ENCODE data around the gene MED19.

MED19 gene

GRCh38 chr11:57704932-57705331 lies 7.1 kb downstream of the MED19 start:
- no peak overlapping the region for H4K91ac ChIP-seq (ENCODE audit: low read depth, low read length)
- no peak overlapping the region for H3K27ac ChIP-seq (ENCODE audit: low read depth, low read length)
- DNase-seq: no peak
- no peak overlapping the region for H3K18ac ChIP-seq (ENCODE audit: low read length)
- no peaks in the 10 kb centered on the region for H3K27me3 ChIP-seq (ENCODE audit: insufficient read depth, low read length)
- no peak overlapping the region for H2AK5ac ChIP-seq (ENCODE audit: low read length)
- no peak overlapping the region for H3K4me3 ChIP-seq (ENCODE audit: low read depth, low read length)
- H3K4me2 ChIP-seq (ENCODE audit: low read length): no peak overlapping the region
- H3K4ac ChIP-seq (ENCODE audit: low read depth, low read length): no peak overlapping the region
- H2AFZ ChIP-seq (ENCODE audit: insufficient read depth, low read length, poor library complexity): no peak overlapping the region
- peaks cover 23 to 32% of the 10 kb centered on the region in 2 experiments for H3K36me3 ChIP-seq (ENCODE audit: control insufficient read depth in 1 of 2, insufficient read depth in 2 of 2, low read length in 2 of 2)
- no peak overlapping the region for H4K8ac ChIP-seq (ENCODE audit: low read depth, low read length)
- no peaks in the 10 kb centered on the region for H3K4me1 ChIP-seq (ENCODE audit: control insufficient read depth in 1 of 2, insufficient read depth in 2 of 2, low read length in 2 of 2)
- H2BK120ac ChIP-seq (ENCODE audit: insufficient read depth, low read length, poor library complexity): no peak overlapping the region
- H3K79me1 ChIP-seq (ENCODE audit: low read length): no peaks in the 10 kb centered on the region
- H2BK12ac ChIP-seq (ENCODE audit: low read length): no peak overlapping the region
- H3K14ac ChIP-seq (ENCODE audit: low read length): no peak overlapping the region
- no peak overlapping the region for H3K9ac ChIP-seq (ENCODE audit: low read length)
- no peak overlapping the region for H3K23ac ChIP-seq (ENCODE audit: low read length)
- H4K12ac ChIP-seq (ENCODE audit: low read depth, low read length): no peak overlapping the region
- no peak overlapping the region for H2BK5ac ChIP-seq (ENCODE audit: low read depth, low read length, poor library complexity)
- WGBS (ENCODE audit: extremely low coverage, insufficient coverage, insufficient read length): no CpG with 5 or more reads among the region's 6 CpGs
- no peaks in the 10 kb centered on the region for H3K79me2 ChIP-seq (ENCODE audit: control insufficient read depth, insufficient read depth, low read length, poor library complexity)
- no peaks in the 10 kb centered on the region for H3K9me3 ChIP-seq (ENCODE audit: insufficient read depth, low read depth, low read length)

GRCh38 chr11:57703341-57703740 lies 8.7 kb downstream of the MED19 start:
- Histone ChIP-seq H3K9me3 (ENCODE audit: insufficient read depth, low read depth, low read length) (no peaks in the 10 kb centered on the region), H2AK5ac (ENCODE audit: low read length) (no peak overlapping the region), H3K18ac (ENCODE audit: low read length) (no peak overlapping the region), H4K12ac (ENCODE audit: low read depth, low read length) (no peak overlapping the region), H3K4ac (ENCODE audit: low read depth, low read length) (no peak overlapping the region), H2BK12ac (ENCODE audit: low read length) (no peak overlapping the region), H2AFZ (ENCODE audit: insufficient read depth, low read length, poor library complexity) (no peak overlapping the region), H2BK120ac (ENCODE audit: insufficient read depth, low read length, poor library complexity) (no peak overlapping the region), H3K4me2 (ENCODE audit: low read length) (no peak overlapping the region), H4K8ac (ENCODE audit: low read depth, low read length) (no peak overlapping the region), H3K14ac (ENCODE audit: low read length) (no peak overlapping the region), H3K36me3 (ENCODE audit: control insufficient read depth in 1 of 2, insufficient read depth in 2 of 2, low read length in 2 of 2) (peaks cover 33 to 46% of the 10 kb centered on the region in 2 experiments), H3K27ac (ENCODE audit: low read depth, low read length) (no peak overlapping the region), H3K9ac (ENCODE audit: low read length) (no peak overlapping the region), H2BK5ac (ENCODE audit: low read depth, low read length, poor library complexity) (no peak overlapping the region), H3K27me3 (ENCODE audit: insufficient read depth, low read length) (no peaks in the 10 kb centered on the region), H4K91ac (ENCODE audit: low read depth, low read length) (no peak overlapping the region), H3K4me1 (ENCODE audit: control insufficient read depth in 1 of 2, insufficient read depth in 2 of 2, low read length in 2 of 2) (no peaks in the 10 kb centered on the region), H3K79me2 (ENCODE audit: control insufficient read depth, insufficient read depth, low read length, poor library complexity) (no peaks in the 10 kb centered on the region), H3K4me3 (ENCODE audit: low read depth, low read length) (no peak overlapping the region), H3K23ac (ENCODE audit: low read length) (no peak overlapping the region), H3K79me1 (ENCODE audit: low read length) (no peaks in the 10 kb centered on the region)
- WGBS (ENCODE audit: extremely low coverage, insufficient coverage, insufficient read length): no CpG with 5 or more reads among the region's 4 CpGs
- no peak for DNase-seq

- no peak overlapping the region for H3K18ac ChIP-seq (ENCODE audit: low read length)
- H3K4me2 ChIP-seq (ENCODE audit: low read length): no peak overlapping the region
- H2BK5ac ChIP-seq (ENCODE audit: low read depth, low read length, poor library complexity): no peak overlapping the region
- no peak overlapping the region for H3K4me3 ChIP-seq (ENCODE audit: low read depth, low read length)
- H2AFZ ChIP-seq (ENCODE audit: insufficient read depth, low read length, poor library complexity): no peak overlapping the region
- no peak overlapping the region for H3K14ac ChIP-seq (ENCODE audit: low read length)
- H4K8ac ChIP-seq (ENCODE audit: low read depth, low read length): no peak overlapping the region
- H3K4me1 ChIP-seq (ENCODE audit: control insufficient read depth in 1 of 2, insufficient read depth in 2 of 2, low read length in 2 of 2): no peaks in the 10 kb centered on the region
- no peak overlapping the region for H3K27ac ChIP-seq (ENCODE audit: low read depth, low read length)
- H4K91ac ChIP-seq (ENCODE audit: low read depth, low read length): no peak overlapping the region
- no CpG with 5 or more reads among the region's 3 CpGs for WGBS (ENCODE audit: extremely low coverage, insufficient coverage, insufficient read length)
- no peaks in the 10 kb centered on the region for H3K27me3 ChIP-seq (ENCODE audit: insufficient read depth, low read length)
- H3K36me3 ChIP-seq (ENCODE audit: control insufficient read depth in 1 of 2, insufficient read depth in 2 of 2, low read length in 2 of 2): peaks cover 46 to 68% of the 10 kb centered on the region in 2 experiments
- no peak overlapping the region for H4K12ac ChIP-seq (ENCODE audit: low read depth, low read length)
- H2BK120ac ChIP-seq (ENCODE audit: insufficient read depth, low read length, poor library complexity): no peak overlapping the region
- H3K79me1 ChIP-seq (ENCODE audit: low read length): no peaks in the 10 kb centered on the region
- H2BK12ac ChIP-seq (ENCODE audit: low read length): no peak overlapping the region
- H3K23ac ChIP-seq (ENCODE audit: low read length): no peak overlapping the region
- no peak for DNase-seq
- H3K9ac ChIP-seq (ENCODE audit: low read length): no peak overlapping the region
- no peaks in the 10 kb centered on the region for H3K79me2 ChIP-seq (ENCODE audit: control insufficient read depth, insufficient read depth, low read length, poor library complexity)
- H3K4ac ChIP-seq (ENCODE audit: low read depth, low read length): no peak overlapping the region
- no peak overlapping the region for H2AK5ac ChIP-seq (ENCODE audit: low read length)
- no peaks in the 10 kb centered on the region for H3K9me3 ChIP-seq (ENCODE audit: insufficient read depth, low read depth, low read length)
Measured at GRCh38 chr11:57700425-57700824, 11.6 kb downstream of the MED19 start.

- Histone ChIP-seq H2BK120ac (ENCODE audit: insufficient read depth, low read length, poor library complexity) (no peak overlapping the region), H3K27ac (ENCODE audit: low read depth, low read length) (no peak overlapping the region), H4K12ac (ENCODE audit: low read depth, low read length) (no peak overlapping the region), H4K8ac (ENCODE audit: low read depth, low read length) (no peak overlapping the region), H3K79me1 (ENCODE audit: low read length) (no peaks in the 10 kb centered on the region), H3K4ac (ENCODE audit: low read depth, low read length) (no peak overlapping the region), H3K79me2 (ENCODE audit: control insufficient read depth, insufficient read depth, low read length, poor library complexity) (no peaks in the 10 kb centered on the region), H3K27me3 (ENCODE audit: insufficient read depth, low read length) (no peaks in the 10 kb centered on the region), H3K4me3 (ENCODE audit: low read depth, low read length) (no peak overlapping the region), H3K9me3 (ENCODE audit: insufficient read depth, low read depth, low read length) (no peaks in the 10 kb centered on the region), H3K14ac (ENCODE audit: low read length) (no peak overlapping the region), H3K9ac (ENCODE audit: low read length) (no peak overlapping the region), H3K4me2 (ENCODE audit: low read length) (no peak overlapping the region), H3K4me1 (ENCODE audit: control insufficient read depth in 1 of 2, insufficient read depth in 2 of 2, low read length in 2 of 2) (no peaks in the 10 kb centered on the region), H4K91ac (ENCODE audit: low read depth, low read length) (no peak overlapping the region), H2BK12ac (ENCODE audit: low read length) (no peak overlapping the region), H2AFZ (ENCODE audit: insufficient read depth, low read length, poor library complexity) (no peak overlapping the region), H2BK5ac (ENCODE audit: low read depth, low read length, poor library complexity) (no peak overlapping the region), H3K23ac (ENCODE audit: low read length) (no peak overlapping the region), H2AK5ac (ENCODE audit: low read length) (no peak overlapping the region), H3K18ac (ENCODE audit: low read length) (no peak overlapping the region), H3K36me3 (ENCODE audit: control insufficient read depth in 1 of 2, insufficient read depth in 2 of 2, low read length in 2 of 2) (peaks cover 50 to 72% of the 10 kb centered on the region in 2 experiments)
- no CpG with 5 or more reads among the region's 10 CpGs for WGBS (ENCODE audit: extremely low coverage, insufficient coverage, insufficient read length)
- DNase-seq: no peak
Measured at GRCh38 chr11:57699813-57700212, 12.2 kb downstream of the MED19 start.
